22Rv1 (cell line): ENCODE results near the gene SPATA31D4.

Experiments used
- ZFX ChIP-seq: fragments of 450-650 bp; IDR thresholded peaks from 2 replicates; pipeline ENCODE4 v1.6.1; 2017; ENCODE audit warnings: antibody characterized with exemption, borderline replicate concordance
- TF ChIP-seq, protein P1 (sequence below): fragments of 450-650 bp; IDR thresholded peaks from 2 replicates; pipeline ENCODE4 v1.5.1; 2017; ENCODE audit warnings: mild to moderate bottlenecking

- TF ChIP-seq, protein P1, sequence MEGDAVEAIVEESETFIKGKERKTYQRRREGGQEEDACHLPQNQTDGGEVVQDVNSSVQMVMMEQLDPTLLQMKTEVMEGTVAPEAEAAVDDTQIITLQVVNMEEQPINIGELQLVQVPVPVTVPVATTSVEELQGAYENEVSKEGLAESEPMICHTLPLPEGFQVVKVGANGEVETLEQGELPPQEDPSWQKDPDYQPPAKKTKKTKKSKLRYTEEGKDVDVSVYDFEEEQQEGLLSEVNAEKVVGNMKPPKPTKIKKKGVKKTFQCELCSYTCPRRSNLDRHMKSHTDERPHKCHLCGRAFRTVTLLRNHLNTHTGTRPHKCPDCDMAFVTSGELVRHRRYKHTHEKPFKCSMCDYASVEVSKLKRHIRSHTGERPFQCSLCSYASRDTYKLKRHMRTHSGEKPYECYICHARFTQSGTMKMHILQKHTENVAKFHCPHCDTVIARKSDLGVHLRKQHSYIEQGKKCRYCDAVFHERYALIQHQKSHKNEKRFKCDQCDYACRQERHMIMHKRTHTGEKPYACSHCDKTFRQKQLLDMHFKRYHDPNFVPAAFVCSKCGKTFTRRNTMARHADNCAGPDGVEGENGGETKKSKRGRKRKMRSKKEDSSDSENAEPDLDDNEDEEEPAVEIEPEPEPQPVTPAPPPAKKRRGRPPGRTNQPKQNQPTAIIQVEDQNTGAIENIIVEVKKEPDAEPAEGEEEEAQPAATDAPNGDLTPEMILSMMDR, result no peak
- TF ChIP-seq ZFX, result no peak
These were observed 34.3 kb upstream of the SPATA31D4 start for GRCh38 chr9:81893929-81894328.
